GM20431 (cell line): Measurements from ENCODE around the gene MOB2.
"Not testable (repeated sequence)": the region's sequence is repeated elsewhere in the genome, so short reads cannot be mapped to it uniquely, and the experiment has no call there.

ENCODE experiments used
- in situ Hi-C: fragments of 300-500 bp; cut with MseI, MboI; formaldehyde crosslinking; loops from one replicate; pipeline ENCODE4 v1.15.0; 2020; ENCODE audit warnings: low sequenced_read_pairs; ENCODE audit not compliant: unreplicated experiment

The MOB2 gene

GRCh38 chr11:1447845-1448825 lies 38.4 kb downstream of the MOB2 start:
- in situ Hi-C loops, result no loop called here

- in situ Hi-C loops, result no loop called here
Measured at GRCh38 chr11:1446623-1447022, 40.0 kb downstream of the MOB2 start.

DNA sequence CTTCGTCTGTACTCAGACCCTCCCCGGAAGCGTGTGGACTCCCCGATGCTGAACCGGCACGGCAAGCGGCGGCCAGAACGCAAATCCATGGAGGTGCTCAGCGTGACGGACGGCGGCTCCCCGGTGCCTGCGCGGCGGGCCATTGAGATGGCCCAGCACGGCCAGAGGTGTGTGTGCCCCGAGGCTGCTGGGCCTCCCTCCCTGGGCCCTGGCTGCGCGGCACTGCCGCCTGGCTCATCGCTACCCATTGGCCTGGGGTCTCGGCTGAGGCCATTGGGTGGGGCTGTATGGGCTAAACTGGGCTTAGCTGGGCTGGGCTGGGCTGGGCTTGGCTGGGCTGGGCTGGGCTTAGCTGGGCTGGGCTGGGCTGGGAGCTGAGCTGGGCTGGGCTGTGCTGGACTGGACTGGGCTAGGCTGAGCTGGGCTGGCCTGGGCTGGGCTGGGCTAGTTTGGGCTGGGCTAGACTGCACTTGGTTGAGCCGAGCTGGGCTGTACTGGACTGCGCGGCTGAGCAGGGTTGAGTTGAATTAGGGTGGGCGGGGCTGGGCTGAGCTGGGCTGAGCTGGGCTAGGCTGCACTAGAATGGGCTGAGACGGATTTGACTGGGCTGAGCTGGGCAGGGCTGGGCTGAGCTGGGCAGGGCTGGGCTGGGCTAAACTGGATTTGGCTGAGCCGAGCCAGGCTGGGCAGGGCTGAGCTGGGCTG lies 40.7 kb downstream of the MOB2 start:
- in situ Hi-C loops, result no loop called here

- in situ Hi-C loops, result no loop called here
Measured at GRCh38 chr11:1444823-1445422, 41.7 kb downstream of the MOB2 start.

- in situ Hi-C loops, result no loop called here
Measured at GRCh38 chr11:1444321-1444720, 42.3 kb downstream of the MOB2 start.

GRCh38 chr11:1443737-1444136 lies 42.8 kb downstream of the MOB2 start:
- in situ Hi-C loops, result no loop called here

- in situ Hi-C loops, result no loop called here
Measured at GRCh38 chr11:1442807-1443366, 43.7 kb downstream of the MOB2 start.

DNA sequence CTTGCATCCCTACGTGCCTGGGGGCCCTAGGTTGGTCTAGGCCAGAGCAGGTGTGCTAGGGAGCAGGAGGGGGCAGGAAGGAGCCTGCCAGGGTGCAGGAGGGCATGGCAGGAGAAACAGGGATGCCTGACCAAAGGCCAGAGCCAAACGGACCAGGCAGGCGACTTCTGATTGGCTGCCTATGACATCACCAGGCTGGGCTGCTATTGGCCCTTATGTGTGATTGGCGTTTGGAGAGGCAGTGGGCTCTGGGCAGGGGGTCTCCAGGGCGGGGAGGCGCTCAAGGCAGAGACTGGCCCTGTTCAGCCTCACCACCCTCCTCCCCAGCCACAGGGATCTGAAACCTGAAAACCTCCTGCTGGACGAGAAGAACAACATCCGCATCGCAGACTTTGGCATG lies 44.4 kb downstream of the MOB2 start:
- in situ Hi-C loops, result no loop called here

- in situ Hi-C loops, result no loop called here
Measured at GRCh38 chr11:1440496-1440895, 46.1 kb downstream of the MOB2 start.

DNA sequence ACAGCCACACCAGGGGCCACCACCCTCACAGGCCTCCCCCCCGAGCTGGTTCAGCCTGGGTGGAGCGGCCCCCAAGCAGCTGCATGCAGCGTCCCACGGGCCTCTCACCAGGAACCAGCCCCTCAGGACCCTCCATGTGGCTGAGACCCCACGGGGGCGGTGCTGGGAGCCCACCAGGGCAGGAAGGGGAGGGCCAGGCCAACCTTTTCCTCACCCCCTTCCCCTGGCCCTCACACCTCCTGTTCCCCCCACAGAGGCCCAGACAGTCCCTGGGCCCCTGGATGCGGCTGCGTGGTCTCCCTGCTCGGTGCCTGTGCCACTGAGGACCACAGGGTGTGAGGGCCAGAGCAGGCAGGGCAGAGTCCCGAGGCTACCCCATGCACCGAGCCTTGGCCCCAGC lies 46.5 kb downstream of the MOB2 start:
- in situ Hi-C loops, result no loop called here

GRCh38 chr11:1439341-1439740 lies 47.2 kb downstream of the MOB2 start:
- in situ Hi-C loops, result no loop called here

- in situ Hi-C loops, result no loop called here
Measured at GRCh38 chr11:1438967-1439330, 47.6 kb downstream of the MOB2 start.

DNA sequence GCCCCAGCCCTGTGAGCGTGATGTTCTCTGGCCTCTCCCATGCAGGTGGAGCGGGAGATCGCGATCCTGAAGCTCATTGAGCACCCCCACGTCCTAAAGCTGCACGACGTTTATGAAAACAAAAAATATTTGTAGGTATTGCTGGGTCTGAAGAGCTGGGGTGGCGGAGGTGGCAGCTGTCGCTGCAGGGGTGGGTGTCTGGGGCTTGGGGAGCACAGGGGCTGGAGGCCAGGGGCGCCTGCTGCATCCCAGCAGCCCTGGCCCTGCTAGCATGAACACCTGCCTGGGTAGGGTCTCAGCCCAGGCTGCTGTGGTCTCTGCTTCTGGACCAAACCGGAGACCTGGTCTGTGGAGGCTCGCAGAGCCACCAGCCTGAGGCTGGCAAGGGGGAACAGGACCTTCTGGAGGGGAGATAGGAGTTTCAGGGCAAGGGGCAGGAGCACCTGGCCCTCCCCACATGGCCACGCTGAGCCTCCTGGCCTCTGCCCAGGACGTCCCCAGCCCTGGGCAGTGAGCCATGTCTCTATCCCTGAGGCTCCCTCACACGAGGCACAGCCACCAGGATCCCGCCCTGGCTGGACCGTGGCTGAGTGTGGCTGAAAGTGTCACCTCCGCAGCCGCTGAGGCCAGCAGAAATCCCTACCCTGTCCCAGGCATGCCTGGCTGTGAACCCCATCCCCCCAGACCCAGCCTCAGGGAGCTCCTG lies 48.2 kb downstream of the MOB2 start:
- in situ Hi-C loops, result no loop called here

DNA sequence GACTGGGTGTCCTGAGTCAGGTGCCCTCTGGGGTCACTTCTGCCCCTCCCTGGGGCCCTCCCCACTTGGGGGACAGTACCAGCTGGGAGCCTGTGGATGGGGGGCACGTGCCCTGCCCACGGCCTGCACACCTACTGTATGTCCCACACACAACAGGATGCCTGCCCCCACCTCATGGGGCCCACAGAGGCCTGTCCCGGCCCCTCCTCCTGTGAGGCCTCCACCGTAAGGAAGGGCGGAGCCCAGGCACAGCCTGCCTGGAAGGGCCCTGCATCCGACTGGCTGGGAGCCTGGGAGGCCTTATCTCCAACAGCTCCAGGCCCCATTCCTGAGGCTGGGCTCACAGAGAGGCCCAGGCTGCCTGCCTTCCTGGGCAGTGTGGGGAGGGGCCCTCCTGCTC lies 49.1 kb downstream of the MOB2 start:
- in situ Hi-C loops, result no loop called here

- in situ Hi-C loops, result no loop called here
Measured at GRCh38 chr11:1436468-1437039, 50.0 kb downstream of the MOB2 start.

DNA sequence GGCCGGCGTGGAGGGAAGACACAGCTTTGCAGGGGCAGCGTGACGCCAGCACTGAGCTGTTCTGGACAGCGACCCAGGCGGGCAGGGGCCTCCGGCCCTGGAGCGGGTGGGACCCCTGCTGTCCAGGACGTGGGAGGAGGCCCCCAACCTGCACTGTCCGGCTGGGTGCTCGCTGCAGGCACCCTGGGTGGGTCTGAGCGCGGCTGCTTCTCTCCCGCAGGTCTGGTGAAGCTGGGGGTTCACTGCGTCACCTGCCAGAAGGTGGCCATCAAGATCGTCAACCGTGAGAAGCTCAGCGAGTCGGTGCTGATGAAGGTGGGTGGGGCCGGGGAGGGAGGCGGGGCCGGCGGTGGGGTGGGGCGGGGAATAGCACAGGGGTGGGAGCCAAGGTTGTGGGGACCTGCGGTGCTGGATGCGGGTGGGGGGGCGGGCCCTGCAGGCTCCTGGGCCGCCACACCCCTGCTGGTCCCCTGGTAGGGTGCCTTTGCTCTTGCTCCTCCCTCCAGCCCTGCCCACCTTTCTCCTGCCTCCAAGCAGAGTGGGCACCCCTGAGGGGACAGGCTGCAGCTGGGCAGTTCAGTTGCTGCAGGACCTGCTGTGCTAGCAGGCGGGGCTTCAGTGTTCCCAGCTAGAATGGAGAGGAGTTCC lies 50.6 kb downstream of the MOB2 start:
- in situ Hi-C loops, result no loop called here

DNA sequence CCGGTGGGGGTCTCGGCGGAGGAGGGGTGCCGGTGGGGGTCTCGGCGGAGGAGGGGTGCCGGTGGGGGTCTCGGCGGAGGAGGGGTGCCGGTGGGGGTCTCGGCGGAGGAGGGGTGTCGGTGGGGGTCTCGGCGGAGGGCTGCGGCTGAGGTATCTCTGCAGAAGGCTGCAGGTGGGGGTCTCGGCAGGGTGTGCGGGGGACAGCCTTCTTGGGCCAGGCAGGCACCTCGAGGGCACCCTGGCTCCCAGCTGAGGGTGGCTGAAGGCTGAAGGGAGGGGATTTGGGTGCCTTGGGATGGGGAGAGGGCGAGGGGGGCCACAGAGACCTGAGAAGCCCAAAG lies 51.1 kb downstream of the MOB2 start:
- in situ Hi-C loops, result not testable (repeated sequence)

DNA sequence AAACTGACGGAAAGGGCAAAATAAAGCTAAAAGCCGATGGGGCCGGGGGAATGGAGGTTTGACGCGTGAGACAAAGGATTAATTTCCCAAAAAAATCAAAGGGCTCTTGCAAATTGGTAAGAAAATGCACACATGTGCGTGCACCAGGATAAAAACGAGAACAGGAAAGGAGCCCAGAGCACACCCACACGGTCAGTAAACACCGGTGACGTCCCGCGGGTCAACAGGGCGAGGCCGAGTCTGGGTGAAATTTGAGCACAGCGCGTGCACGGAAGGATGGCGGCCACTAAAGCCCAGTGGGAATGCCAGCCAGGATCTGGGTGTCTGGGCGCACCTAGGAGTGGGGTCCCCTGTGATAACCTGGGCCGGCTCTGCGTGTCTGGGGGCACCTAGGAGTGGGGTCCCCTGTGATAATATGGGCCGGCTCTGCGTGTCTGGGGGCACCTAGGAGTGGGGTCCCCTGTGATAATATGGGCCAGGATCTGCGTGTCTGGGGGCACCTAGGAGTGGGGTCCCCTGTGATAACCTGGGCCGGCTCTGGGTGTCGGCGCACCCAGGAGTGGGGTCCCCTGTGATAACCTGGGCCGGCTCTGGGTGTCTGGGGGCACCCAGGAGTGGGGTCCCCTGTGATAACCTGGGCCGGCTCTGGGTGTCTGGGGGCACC lies 52.5 kb downstream of the MOB2 start:
- in situ Hi-C loops, result no loop called here

DNA sequence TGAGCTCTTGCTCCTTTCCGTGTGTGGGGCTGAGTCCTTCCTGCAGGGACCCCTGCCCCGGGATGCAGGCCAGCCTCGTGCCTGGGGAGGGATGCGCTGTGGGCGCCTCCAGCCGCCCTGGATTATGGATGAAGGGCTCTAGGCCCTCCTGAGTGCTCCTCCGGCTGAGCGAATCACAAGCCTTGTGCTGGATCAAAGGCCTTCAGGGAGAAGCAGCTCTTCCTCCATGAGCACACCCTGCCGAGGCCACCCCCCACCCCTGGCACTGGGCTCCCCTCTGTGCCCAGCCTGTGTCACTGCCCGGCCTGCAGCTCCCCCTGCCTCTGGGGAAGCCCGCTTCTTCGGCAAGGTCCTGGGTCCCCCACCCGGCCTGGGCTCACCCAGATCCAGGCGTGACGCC lies 53.0 kb downstream of the MOB2 start:
- in situ Hi-C loops, result no loop called here
